K562 (cell line): Measurements from ENCODE around the gene NFIC. TPM values are rescaled to one million over a fixed set of nuclear protein-coding genes. Genes with fewer than 3 reads are reported as not detected.

Experiments used
- ATAC-seq: fragments of 200-7000 bp; cut with Tn5 transposase; 3 replicates; pipeline ENCODE4 v1.9.1; 2020; ENCODE audit warnings: moderate library complexity
- BruUV-seq: library from RNA; stranded (reverse); fragments of 400-500 nt; replicated peaks from 2 replicates; lab custom pipeline; 2021; lab: Mats Ljungman, UMichigan
- CTCF ChIA-PET: fragments of 300-600 bp; formaldehyde crosslinking; extraction: SDS; loops from one replicate; lab custom pipeline; 2021; ENCODE audit warnings: low intra/inter-chr PET ratio; lab: Yijun Ruan, JAX
- POLR2A ChIA-PET: fragments of 300-600, 350-650 bp; sonication (Branson Sonifier 250); formaldehyde crosslinking; extraction: SDS; loops from one replicate; lab custom pipeline; 2021; ENCODE audit warnings: antibody characterized with exemption, inconsistent platforms; lab: Yijun Ruan, JAX
- DNase-seq, 4 experiments: peaks; one replicate each; pipeline versions ENCODE4 v3.0.0 to v3.0.0-alpha.2; 2011 to 2018; ENCODE audit warnings: low spot score in 3 of 4, mixed read lengths in 3 of 4; ENCODE audit errors: extremely low read depth in 1 of 4
- FAIRE-seq: peaks from 2 replicates; lab custom pipeline; 2011; peaks lifted over from hg19 to GRCh38; lab: Jason Lieb, UNC
- H2AFZ ChIP-seq: 2 replicates; pipeline ENCODE4 v1.6.0; 2011; ENCODE audit warnings: low read depth, low read length, control low read depth, inconsistent platforms
- H3K27ac ChIP-seq: fragments of 200-600 bp; 3 replicates; pipeline ENCODE4 v1.8.0; 2011; ENCODE audit warnings: low read depth, mild to moderate bottlenecking, control low read depth, inconsistent platforms, low read length, moderate library complexity, mixed read lengths; ENCODE audit errors: extremely low read depth
- H3K27me3 ChIP-seq, 2 experiments: fragments of 300-600 bp in 1 of 2; 2 replicates in 1 of 2; 3 replicates in 1 of 2; pipeline versions ENCODE4 v1.6.0 to v1.8.0; 2011; ENCODE audit warnings: inconsistent platforms in 2 of 2, low read length in 2 of 2, mild to moderate bottlenecking in 1 of 2, mixed read lengths in 1 of 2, moderate library complexity in 1 of 2; ENCODE audit not compliant: control insufficient read depth in 2 of 2, insufficient read depth in 2 of 2
- H3K36me3 ChIP-seq: fragments of 300-600 bp; 3 replicates; pipeline ENCODE4 v1.8.0; 2011; ENCODE audit warnings: mild to moderate bottlenecking, low read length, inconsistent platforms; ENCODE audit not compliant: control insufficient read depth, insufficient read depth
- H3K4me1 ChIP-seq, 2 experiments: fragments of 200-600 bp in 1 of 2; replicated peaks in 1 of 2; 2 replicates in 1 of 2; 3 replicates in 1 of 2; pipeline versions ENCODE4 v1.5.1 to v1.8.0; 2011; ENCODE audit warnings: inconsistent platforms in 2 of 2, low read length in 2 of 2, mild to moderate bottlenecking in 1 of 2, mixed read lengths in 1 of 2, moderate library complexity in 1 of 2; ENCODE audit not compliant: control insufficient read depth in 2 of 2, insufficient read depth in 2 of 2
- H3K4me2 ChIP-seq: 2 replicates; pipeline ENCODE4 v1.6.1; 2011; ENCODE audit warnings: low read length, control low read depth, inconsistent platforms, mixed read lengths; ENCODE audit not compliant: insufficient read depth
- H3K4me3 ChIP-seq: fragments of 200-600 bp; sonication (generic), shearing (Covaris generic); 2 replicates; pipeline ENCODE4 v1.5.1; 2016; ENCODE audit warnings: control low read depth, inconsistent platforms
- H3K79me2 ChIP-seq: fragments of 200-600 bp; 3 replicates; pipeline ENCODE4 v1.8.0; 2011; ENCODE audit warnings: low read length, inconsistent platforms; ENCODE audit not compliant: control insufficient read depth, insufficient read depth
- H3K9ac ChIP-seq, 2 experiments: 2 replicates each; pipeline versions ENCODE4 v1.6.0 to v1.6.1; 2011; ENCODE audit warnings: low read depth in 2 of 2, low read length in 2 of 2, control low read depth in 1 of 2, inconsistent platforms in 1 of 2, mild to moderate bottlenecking in 1 of 2, mixed read lengths in 1 of 2; ENCODE audit not compliant: insufficient read depth in 1 of 2
- H3K9me1 ChIP-seq: one replicate; pipeline ENCODE4 v1.6.0; 2011; ENCODE audit warnings: inconsistent platforms, mild to moderate bottlenecking, low read length, moderate library complexity; ENCODE audit not compliant: control insufficient read depth, insufficient read depth
- H3K9me3 ChIP-seq: replicated peaks from 2 replicates; pipeline ENCODE4 v1.5.1; 2011; ENCODE audit warnings: low read depth, low read length, inconsistent platforms; ENCODE audit not compliant: control insufficient read depth, insufficient read depth
- H4K20me1 ChIP-seq: replicated peaks from 2 replicates; pipeline ENCODE4 v1.6.1; 2011; ENCODE audit warnings: low read length, inconsistent platforms, mixed read lengths; ENCODE audit not compliant: control insufficient read depth, insufficient read depth
- CCAR2 ChIP-seq: fragments of 200-400 bp; formaldehyde crosslinking; IDR thresholded peaks from 2 replicates; pipeline ENCODE4 v1.6.1; 2017; ENCODE audit warnings: mild to moderate bottlenecking, low read depth, low read length
- CEBPG ChIP-seq, 3 experiments: fragments of 200-800 bp in 1 of 3; sonication (Bioruptor generic) in 1 of 3; sonication (generic) in 1 of 3; formaldehyde crosslinking in 1 of 3; IDR thresholded peaks in 2 of 3; conservative IDR thresholded peaks in 1 of 3; 2 replicates each; pipeline versions ENCODE4 v1.6.1 to v1.8.0; 2016 to 2022; ENCODE audit warnings: missing compliant biosample characterization in 2 of 3, missing genetic modification characterization in 2 of 3, mild to moderate bottlenecking in 1 of 3, missing genetic modification reagents in 1 of 3
- CXXC5 ChIP-seq: fragments of 250-450 bp; sonication (Bioruptor Pico); IDR thresholded peaks from 2 replicates; pipeline ENCODE4 v1.8.0; 2022; ENCODE audit warnings: inconsistent platforms, mild to moderate bottlenecking, moderate library complexity
- E2F1 ChIP-seq: sonication (generic); formaldehyde crosslinking; IDR thresholded peaks from 2 replicates; pipeline ENCODE4 v1.8.1; 2023; ENCODE audit warnings: mild to moderate bottlenecking, missing genetic modification reagents, moderate library complexity
- KDM1A ChIP-seq, 2 experiments: fragments of 450-650 bp; IDR thresholded peaks; 2 replicates each; pipeline ENCODE4 v1.6.1; 2016; ENCODE audit warnings: mild to moderate bottlenecking in 2 of 2
- ZBTB11 ChIP-seq, 3 experiments: fragments of 200-800 bp in 1 of 3; fragments of 250-450 bp in 1 of 3; fragments of 450-650 bp in 1 of 3; sonication (Bioruptor Pico) in 1 of 3; sonication (Bioruptor generic) in 1 of 3; formaldehyde crosslinking in 1 of 3; IDR thresholded peaks; 2 replicates each; pipeline versions ENCODE4 v1.6.1 to v1.8.0; 2016 to 2022; ENCODE audit warnings: mild to moderate bottlenecking in 2 of 3, missing genetic modification characterization in 2 of 3, missing compliant biosample characterization in 1 of 3, moderate library complexity in 1 of 3
- ZNF263 ChIP-seq: sonication (generic); formaldehyde crosslinking; IDR thresholded peaks from 2 replicates; pipeline ENCODE4 v1.8.0; 2022; ENCODE audit warnings: mild to moderate bottlenecking, missing genetic modification reagents, borderline replicate concordance
- WGBS: fragments of 100-300 bp; shearing (Covaris generic); methylation state at CpG from one replicate; pipeline ENCODE4 v1.1.6; 2016; ENCODE audit warnings: low coverage, mixed read lengths; ENCODE audit not compliant: insufficient coverage; ENCODE audit errors: missing lambda C conversion rate; 5-methylcytosine and 5-hydroxymethylcytosine counted together
- in situ Hi-C: fragments of 300-500 bp; cut with MboI; formaldehyde crosslinking; loops from 4 replicates; pipeline ENCODE4 v1.15.0; 2018; ENCODE audit warnings: inconsistent platforms, mixed read lengths
- intact Hi-C: fragments of 100-400 bp; cut with micrococcal nuclease; formaldehyde crosslinking; loops from 2 replicates; pipeline ENCODE4 v1.14.2; 2022
- polyA plus RNA-seq, 8 experiments: library from polyadenylated mRNA; depleted of rRNA in 4 of 8; stranded (reverse) in 5 of 8; unstranded in 3 of 8; fragments of >200 nt; fragmentation: Nextera tagmentation in 2 of 8; fragmentation: Illumina TruSeq in 1 of 8; extraction: Ambion mirVana in 2 of 8; extraction: Trizol in 1 of 8; gene quantifications; 2 replicates each; pipeline versions ENCODE4 v1.2.1 to v1.2.3, GENCODE V29; 2011 to 2014; ENCODE audit warnings: inconsistent platforms in 1 of 8, missing spikeins in 1 of 8
- total RNA-seq, 7 experiments: library from RNA; depleted of rRNA in 6 of 7; stranded (reverse); fragments of >200 nt in 6 of 7; fragmentation: Illumina TruSeq in 2 of 7; extraction: Trizol in 2 of 7; gene quantifications; 2 replicates each; pipeline versions ENCODE4 v1.2.1 to v1.2.3, GENCODE V29; 2011 to 2021; ENCODE audit warnings: low replicate concordance in 1 of 7

The NFIC gene
- total and polyA plus RNA-seq, 9 of the 15 experiments (the other 6 are each of a cell fraction or from before 2014, with no cell fraction given) = 0.71 to 62.1 (median 6.9) TPM

GRCh38 chr19:3344608-3345598 lies 21.5 kb upstream of the NFIC start:
- ATAC-seq (no peak), DNase-seq (peak in 2 of 4 experiments; percentile 11), FAIRE-seq (no peak)
- 71% methylated on average over 15 of the region's 25 CpGs for WGBS
- intact Hi-C loops (loop anchor here (5.0 kb wide), 1 partner anchor 82 kb away; no protein-coding TSS in a partner anchor), in situ Hi-C loops (loop anchor here (5.0 kb wide), 1 partner anchor 87 kb away; no protein-coding TSS in a partner anchor)
- Histone ChIP-seq H2AFZ (no peak overlapping the region), H3K9me1 (no peaks in the 10 kb centered on the region), H3K27ac (no peak overlapping the region), H3K27me3 (no peaks in the 10 kb centered on the region), H3K4me2 (no peak overlapping the region), H3K9ac (no peak overlapping the region), H3K4me3 (no peak overlapping the region), H3K79me2 (no peaks in the 10 kb centered on the region), H3K4me1 (peaks cover 0 to 32% of the 10 kb centered on the region in 2 experiments; a peak in 3 of 5 replicates), H3K9me3 (no peaks in the 10 kb centered on the region), H4K20me1 (no peaks in the 10 kb centered on the region), H3K36me3 (no peaks in the 10 kb centered on the region)
- POLR2A ChIA-PET = interaction anchor here (0.6 kb wide), 1 partner anchor 92 kb away, joined by 3 read pairs; no protein-coding TSS in a partner anchor
- CTCF ChIA-PET = no interaction called here
- no TSS peak for BruUV-seq
- TF ChIP-seq ZBTB11 (CRISPR knock-in tag; IDR thresholded peaks at IDR 0.05) (no peak), ZNF263 (CRISPR knock-in tag) (0 out of 2 replicates have a peak, but pooled peaks have one; percentile 46), KDM1A (IDR thresholded peaks at IDR 0.05) (peak in 1 of 2 experiments; percentile 39; a peak in 2 of 4 replicates), CXXC5 (no peak), CCAR2 (no peak), E2F1 (CRISPR knock-in tag) (no peak), CEBPG (CRISPR knock-in tag; IDR thresholded peaks at IDR 0.05) (no peak), CEBPG (tag; conservative IDR thresholded peaks at IDR 0.05 in 1 of 2, IDR thresholded peaks at IDR 0.05 in 1 of 2) (no peak)
